ENCODE data around the gene CTU1.

Gene CTU1

DNA sequence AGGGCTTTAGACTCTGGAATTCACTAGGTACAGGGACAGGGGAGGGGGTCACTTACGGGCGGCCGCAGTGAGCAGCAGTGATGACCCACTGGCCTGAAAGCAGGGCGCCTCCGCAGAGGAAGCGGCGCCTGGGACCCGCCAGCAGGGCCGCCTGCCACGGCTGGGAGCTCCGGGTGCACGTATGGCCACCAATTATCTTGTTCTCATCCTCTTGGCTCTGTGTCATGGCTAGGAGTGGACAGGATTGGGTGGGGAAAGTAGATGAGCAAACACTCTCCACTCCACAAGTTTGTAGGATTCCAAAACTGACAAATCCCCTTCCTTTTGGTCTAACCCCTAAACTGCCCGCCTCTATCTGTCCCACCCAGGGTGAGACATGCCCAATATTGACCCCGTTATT lies 26.7 kb downstream of the CTU1 start:
- no peak for DNase-seq

DNA sequence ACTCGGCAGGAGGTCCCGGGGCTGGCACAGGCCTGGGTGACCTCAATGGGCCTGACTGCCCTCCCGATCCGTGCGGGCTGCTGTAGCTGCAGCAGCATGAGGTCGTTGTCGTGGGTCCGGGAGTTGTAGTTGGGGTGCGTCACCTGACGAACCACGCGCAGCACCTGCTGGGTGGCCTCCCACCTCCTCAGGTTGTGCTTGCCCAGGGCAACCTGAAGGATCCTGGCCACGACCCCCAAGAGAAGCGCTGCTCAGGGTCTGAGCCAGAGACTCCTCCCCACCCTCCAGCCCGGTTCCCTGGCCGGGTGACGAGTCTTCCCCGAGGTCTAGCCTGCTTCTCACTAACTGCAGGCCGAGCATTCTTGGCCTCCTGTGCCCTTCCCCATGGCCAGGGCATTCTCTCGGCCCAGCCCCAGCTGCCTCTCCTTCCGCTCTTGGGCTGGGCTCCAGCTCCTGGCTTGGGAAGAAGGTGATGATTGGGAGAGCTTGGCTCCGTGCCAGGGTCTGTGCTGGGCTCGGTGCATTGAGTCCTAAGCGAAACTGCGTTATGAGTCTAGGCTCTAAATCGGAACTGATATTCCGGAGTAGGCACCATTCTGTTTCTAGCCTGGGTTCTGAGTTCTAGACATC lies 28.6 kb downstream of the CTU1 start:
- DNase-seq, result no peak

DNA sequence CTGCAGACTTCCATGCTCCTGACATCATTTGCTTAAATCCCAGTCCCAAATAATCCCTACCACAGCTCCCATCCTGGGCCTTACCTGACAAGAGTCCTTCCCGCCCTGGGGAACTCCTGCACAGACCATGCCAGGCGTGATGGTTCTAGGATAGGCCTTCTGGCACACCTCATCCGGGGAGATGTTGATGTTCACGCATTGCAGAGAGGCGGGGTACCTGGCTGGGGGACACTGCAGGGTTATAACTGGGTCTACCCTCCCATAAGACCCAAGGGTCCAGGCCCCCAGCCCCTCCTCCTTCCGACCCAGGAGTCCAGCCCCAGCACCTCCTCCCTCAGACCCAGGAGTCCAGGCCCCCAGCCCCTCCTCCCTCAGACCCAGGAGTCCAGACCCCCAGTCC lies 29.5 kb downstream of the CTU1 start:
- no peak for DNase-seq

DNA sequence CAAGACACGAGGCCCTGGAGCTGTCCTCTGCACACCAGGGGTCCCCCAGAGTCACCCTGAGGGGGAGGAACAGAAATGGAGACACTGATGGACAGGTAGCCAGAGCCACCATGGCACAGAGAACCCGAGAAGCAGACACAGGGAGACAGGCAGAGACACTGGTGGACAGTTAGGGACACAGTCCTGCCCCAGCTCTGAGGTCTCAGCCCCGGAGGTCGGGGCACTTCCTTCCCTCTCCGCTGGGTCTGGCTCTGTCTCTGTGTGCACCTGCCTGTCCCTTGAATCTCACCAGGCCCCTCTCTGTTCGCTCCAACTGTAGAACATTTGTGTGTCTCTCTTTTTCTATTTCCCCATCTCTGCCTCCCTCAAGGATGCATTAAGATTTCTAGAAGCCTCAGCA lies 30.1 kb downstream of the CTU1 start:
- no peak for DNase-seq

DNA sequence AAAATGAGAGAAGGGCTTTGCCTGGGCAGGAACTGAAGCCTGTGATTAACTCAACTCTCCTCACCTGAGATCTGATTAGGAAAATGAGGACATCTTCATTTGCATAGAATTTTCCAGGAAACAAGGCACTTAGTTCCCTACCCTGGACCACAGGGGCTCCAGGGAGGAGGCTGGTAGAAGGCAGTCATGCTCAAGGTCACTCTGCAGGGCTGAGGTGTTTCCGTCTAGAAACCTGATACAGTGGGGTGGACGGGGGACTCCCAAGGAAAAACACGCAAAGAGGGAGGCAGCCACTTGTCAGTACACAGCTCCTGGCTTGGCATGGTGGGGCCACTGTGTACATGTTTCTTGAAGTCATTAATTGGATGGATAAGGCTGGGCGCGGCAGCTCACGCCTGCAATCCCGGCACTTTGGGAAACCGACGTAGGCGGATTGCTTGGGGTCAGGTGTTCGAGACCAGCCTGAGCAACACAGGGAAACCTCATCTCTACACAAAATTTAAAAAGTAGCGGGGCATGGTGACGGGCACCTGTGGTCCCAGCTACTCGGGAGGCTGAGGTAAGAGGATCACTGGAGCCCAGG lies 31.5 kb downstream of the CTU1 start:
- no peak for DNase-seq

DNA sequence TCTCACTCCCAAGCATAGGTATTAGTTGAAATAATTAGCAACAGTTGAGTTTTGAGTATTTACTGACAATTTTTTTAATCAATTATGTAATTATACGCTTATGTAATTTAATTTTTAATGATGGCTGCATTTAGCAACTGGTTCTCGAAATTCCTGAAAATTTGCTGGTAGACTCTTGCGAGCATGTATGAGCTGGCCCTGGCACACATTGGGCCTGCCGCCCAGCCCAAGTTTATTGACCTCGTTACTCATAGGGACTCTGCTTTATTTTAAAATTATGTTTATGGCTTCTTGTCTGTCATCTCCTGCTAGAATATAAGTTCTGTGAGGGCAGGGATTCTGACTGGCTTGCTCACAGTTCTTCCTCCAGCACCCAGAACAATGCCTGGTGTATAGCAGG lies 32.2 kb downstream of the CTU1 start:
- DNase-seq, result no peak

DNA sequence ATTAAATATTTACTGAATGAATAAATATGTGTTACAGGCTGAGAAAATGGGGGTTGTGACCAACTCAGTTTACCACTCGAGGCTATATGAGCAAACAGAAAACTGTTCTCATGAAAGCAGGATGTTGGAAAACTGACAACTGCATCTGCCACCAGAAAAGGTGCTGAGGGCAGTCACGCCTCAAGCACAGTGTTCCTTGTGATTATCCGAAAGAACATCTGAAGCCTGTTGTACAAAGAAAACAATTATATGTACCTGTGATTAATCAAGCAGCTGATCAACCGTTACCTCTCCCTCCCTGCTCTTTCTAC lies 37.2 kb downstream of the CTU1 start:
- no peak for DNase-seq

DNA sequence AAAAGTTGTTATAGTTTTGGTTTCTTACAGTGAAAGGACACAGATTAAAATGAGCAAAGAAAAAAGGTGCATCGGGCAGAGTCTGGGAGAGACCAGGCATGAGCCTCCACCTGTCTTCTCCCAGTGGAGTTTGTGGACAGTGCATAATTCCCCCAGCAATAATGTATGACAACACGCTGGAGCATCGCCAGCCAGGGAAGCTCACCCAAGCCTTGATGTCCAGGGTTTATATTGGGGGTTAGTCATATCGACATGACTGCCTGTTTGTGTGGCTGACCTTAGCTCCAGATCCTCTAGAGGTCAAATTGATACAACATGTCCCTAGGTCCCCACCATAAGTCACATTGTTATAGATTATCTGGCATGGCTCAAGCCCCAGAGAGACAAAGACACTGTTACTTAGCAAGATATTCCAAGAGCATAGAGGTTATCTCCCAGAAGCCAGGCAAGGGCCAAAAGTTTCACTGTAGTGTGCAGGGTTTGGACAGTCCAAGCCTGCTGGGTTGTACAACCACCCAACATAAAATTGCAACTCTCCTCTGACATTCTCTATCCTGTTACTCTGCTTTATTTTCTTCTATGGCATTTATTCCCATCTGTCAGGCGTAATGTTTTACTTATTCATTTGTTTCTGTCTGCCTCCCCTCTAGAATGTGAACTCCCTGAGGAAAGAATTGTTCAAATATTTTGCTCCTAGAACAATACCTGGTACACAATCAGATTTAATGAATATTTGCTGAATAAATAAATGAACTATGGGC lies 37.7 kb downstream of the CTU1 start:
- DNase-seq, result no peak

DNA sequence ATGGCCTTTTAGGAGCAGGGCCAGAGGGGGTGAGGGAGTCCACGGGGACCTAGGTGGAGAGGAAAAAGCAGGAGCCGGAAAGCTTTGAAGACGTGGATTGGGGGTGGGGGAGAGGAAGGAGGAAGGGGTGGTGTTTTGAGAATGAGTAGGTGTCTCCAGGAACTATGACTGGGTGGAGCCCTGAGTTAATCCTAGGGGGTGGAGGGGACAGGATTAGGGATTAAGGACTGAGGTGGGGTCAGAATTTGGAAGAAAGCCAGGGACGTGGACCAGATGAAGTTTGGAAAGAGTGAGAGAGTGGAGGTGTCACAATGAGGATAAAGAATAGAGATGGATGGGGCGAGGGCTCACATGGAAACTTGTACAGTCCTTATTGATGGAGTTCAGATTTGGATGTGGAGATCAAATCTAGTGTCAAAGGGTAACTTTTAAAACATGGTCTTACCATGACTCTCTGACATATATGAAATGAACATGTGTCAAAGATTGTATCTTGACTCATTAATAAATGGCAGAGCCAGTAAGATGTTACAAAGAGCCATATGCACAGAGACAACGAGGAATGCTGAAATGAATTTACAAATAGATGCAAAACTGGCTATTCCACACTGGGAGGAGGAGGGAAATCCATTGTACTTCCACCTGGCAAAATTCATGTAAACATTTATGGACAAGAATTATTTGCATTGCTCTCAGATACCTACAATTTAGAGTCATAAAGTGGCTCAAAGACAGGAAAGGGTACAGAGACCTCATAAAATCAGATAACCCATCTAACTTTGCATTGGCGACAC lies 41.6 kb downstream of the CTU1 start:
- DNase-seq, result no peak

DNA sequence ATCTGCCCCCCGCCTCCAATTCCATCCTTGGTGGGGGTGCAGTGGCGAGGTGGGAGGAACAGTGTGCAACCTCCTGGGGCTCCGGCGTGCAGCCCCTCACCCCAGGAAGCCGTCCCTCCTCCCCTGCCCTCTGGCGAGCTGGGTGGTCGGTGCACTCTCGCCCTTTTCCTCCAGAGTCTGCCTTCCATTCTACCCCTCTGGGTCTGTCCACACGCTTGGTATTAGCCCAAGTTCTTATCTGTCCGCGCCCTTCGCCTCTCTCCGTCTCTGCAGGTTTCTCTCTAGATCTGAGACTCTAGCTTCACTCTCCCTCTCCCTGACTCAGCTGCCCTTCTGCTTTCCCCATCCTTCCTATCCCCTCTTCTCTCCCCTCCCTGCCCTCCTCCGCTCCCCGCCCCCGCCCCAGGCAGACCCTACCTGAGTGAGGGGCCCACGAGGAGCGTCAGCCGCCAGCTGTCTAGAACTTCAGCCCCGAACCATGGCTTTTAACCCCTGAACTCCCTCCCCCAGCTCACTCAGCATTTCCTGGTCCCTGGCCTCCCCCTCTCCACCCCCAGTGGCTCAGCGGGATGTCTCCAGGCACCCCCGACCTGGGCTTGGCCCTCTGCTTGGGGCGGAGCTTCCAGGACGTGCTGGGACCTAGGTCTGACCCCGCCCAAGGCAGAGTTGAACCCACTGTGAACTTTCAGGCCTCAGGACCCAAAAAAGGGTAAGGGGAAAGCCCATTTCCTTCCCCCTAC lies 42.8 kb downstream of the CTU1 start:
- no peak for DNase-seq

DNA sequence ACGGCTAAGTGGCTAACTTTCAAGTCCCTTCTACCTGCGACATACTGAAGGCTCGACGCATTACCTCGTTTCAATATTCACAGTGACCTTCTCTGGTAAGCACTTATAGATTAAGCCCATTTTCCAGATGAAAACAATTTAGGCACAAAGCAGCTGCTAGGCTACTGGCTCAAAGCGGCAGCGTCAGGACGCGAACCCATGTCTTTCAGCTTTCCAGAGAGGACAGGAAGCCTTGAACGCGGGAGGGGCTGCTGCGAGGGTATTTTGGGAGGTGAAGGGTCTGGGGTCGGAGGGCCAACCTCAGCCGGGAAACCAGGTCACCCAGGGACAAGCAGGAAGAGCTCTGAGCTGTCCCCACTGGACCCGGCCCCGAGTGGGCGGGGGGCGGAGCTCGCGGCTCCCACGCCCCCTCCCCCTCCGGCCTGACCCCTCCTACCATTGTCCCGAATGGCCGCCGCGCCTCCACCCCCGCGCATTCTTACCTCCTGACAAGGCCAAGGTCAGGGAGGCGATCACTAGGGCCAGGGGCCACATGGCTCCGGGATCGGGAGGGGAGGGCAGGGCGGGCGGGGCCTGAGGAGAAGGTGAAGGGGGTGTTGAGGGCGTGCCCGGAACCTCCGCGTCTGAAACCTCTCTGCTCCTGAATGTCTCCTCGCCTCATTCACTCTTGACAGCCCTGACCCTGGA lies 43.5 kb downstream of the CTU1 start, which contains the start of gene KLK13:
Gene KLK13, minus strand, starts transcription at position 559 of the 687 bp plus-strand sequence. Its CDS starts 25 bp downstream, at position 534.
- DNase-seq, result no peak

DNA sequence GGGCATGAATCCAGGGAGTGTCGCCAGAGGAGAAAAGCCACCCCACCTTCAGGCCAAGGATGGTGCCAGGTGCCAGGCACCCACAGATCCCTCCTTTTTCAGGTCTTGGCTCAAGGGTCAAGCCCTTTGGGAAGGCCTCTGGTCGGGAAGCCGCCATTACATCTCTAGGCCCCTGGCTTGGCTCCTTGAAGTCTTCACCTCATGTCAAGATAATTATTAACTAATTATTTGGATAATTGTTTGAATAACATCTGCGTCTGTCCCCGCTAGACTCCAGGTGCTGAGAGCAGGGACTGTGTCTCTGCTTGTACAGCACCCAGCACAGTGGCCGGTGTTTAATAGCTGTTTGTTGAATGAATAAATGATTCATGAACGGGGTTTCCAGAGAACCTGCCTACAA lies 44.5 kb downstream of the CTU1 start:
- DNase-seq, result no peak

DNA sequence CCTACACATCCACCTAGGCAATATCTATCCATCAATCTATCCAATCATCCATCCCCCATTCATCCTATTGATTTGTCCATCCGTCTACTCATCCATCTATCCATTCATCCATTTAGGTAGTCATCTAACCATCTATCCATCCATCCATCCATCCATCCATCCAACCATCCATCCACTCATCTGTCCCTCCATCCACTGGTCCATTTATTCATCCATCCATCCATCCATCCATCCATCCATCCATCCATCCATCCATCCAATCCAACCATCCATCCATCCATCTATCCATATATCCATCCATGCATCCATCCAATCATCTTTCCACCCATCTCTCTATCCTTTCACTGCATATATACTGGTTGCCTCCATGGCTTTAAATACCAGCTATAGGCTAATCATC lies 47.2 kb downstream of the CTU1 start:
- DNase-seq, result no peak

DNA sequence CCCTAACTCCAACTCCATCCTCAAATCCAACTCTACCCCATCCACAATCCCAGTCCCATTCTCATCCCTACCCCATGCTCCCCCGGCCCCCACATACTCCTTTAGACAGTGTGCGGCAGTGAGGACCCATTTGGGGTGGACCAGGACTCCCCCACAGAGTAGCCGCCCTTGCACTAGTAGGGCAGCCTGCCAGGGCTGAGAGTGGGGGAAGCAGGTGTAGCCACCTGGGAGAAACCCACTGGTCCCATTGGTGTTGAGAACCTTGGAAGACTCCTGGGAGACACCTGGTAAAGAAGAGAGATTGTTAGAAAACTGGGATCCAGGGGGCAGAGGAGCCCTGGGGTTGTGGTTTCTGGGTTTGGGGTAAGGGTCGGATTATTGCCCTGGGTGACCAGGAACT lies 47.9 kb downstream of the CTU1 start:
- no peak for DNase-seq

DNA sequence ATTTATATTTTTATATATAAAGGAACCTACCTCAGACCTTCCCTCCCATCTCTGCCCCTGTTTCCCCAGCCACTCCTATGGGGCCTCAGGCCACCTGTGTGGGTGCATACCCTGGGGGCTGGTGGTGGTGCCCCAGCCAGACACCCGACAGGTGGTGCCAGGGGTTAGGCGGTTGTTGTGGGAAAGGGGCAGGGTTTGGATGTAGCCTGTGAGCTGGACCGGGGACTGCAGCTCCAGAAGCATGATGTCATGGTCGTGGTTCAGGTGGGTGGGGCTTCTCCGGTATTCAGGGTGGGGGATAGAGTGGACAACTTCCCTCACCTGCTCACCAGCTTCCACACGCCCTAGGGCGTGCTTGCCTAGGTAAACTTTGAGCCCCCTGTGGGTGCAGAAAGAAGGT lies 48.5 kb downstream of the CTU1 start:
- no peak for DNase-seq

DNA sequence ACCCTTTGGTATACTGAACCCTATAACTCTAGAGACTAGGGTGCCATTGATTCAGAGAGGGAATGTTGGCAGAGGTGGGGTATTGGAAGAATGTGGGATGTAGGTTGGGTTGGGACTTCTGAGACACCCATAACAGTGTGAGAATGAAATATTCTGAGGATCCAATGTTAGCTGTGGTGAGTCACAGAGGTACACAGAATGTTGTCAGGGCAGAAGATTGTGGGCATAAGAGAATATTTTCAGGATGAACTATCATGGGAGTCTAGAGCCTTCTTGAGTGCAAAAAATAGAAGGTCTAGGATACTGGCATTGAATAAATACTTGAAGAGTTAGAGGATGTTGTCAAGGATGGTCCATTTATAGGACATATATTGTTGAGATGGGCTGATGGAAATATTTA lies 52.3 kb downstream of the CTU1 start:
- no peak for DNase-seq

Data from NK-92 treated with Interleukin-12 subunit alpha and Interleukin-12 subunit beta, amount 100 ng/mL, for 24 hours (cell line).